Trophoblast cell (in vitro differentiated cells and primary cell): ENCODE measurements around the gene G2E3.

Source experiments
- DNase-seq, 2 donors: peaks; one replicate each; pipeline ENCODE4 v3.0.0-alpha.2; 2016
- H2AFZ ChIP-seq: 2 replicates; pipeline ENCODE4 v1.6.1; 2013; ENCODE audit warnings: low read length, moderate library complexity, mild to moderate bottlenecking; ENCODE audit not compliant: insufficient read depth, poor library complexity
- H2AK5ac ChIP-seq: 2 replicates; pipeline ENCODE4 v1.6.1; 2013; ENCODE audit warnings: mild to moderate bottlenecking, low read length
- H2BK120ac ChIP-seq: 2 replicates; pipeline ENCODE4 v1.6.1; 2013; ENCODE audit warnings: low read length, mild to moderate bottlenecking, moderate library complexity; ENCODE audit not compliant: insufficient read depth, poor library complexity
- H2BK12ac ChIP-seq: 2 replicates; pipeline ENCODE4 v1.6.1; 2013; ENCODE audit warnings: mild to moderate bottlenecking, low read length, moderate library complexity
- H2BK5ac ChIP-seq: 2 replicates; pipeline ENCODE4 v1.6.1; 2013; ENCODE audit warnings: low read length, low read depth, moderate library complexity, mild to moderate bottlenecking; ENCODE audit not compliant: poor library complexity
- H3K14ac ChIP-seq: 2 replicates; pipeline ENCODE4 v1.6.1; 2013; ENCODE audit warnings: mild to moderate bottlenecking, low read length
- H3K18ac ChIP-seq: 2 replicates; pipeline ENCODE4 v1.6.1; 2013; ENCODE audit warnings: mild to moderate bottlenecking, low read length
- H3K23ac ChIP-seq: 2 replicates; pipeline ENCODE4 v1.6.1; 2013; ENCODE audit warnings: low read length
- H3K27ac ChIP-seq: 2 replicates; pipeline ENCODE4 v1.5.1; 2013; ENCODE audit warnings: low read depth, mild to moderate bottlenecking, inconsistent platforms, low read length, moderate library complexity
- H3K27me3 ChIP-seq: 2 replicates; pipeline ENCODE4 v1.6.1; 2013; ENCODE audit warnings: inconsistent platforms, mild to moderate bottlenecking, low read length, moderate library complexity; ENCODE audit not compliant: insufficient read depth
- H3K36me3 ChIP-seq, 2 experiments: 1 replicate in 1 of 2; 2 replicates in 1 of 2; pipeline ENCODE4 v1.6.1; 2013; ENCODE audit warnings: low read length in 2 of 2, mild to moderate bottlenecking in 2 of 2, moderate library complexity in 1 of 2; ENCODE audit not compliant: insufficient read depth in 2 of 2, control insufficient read depth in 1 of 2
- H3K4ac ChIP-seq: 2 replicates; pipeline ENCODE4 v1.6.1; 2013; ENCODE audit warnings: low read depth, mild to moderate bottlenecking, low read length, moderate library complexity
- H3K4me1 ChIP-seq, 2 experiments: 1 replicate in 1 of 2; 2 replicates in 1 of 2; pipeline ENCODE4 v1.6.1; 2013; ENCODE audit warnings: low read length in 2 of 2, mild to moderate bottlenecking in 2 of 2, moderate library complexity in 1 of 2; ENCODE audit not compliant: insufficient read depth in 2 of 2, control insufficient read depth in 1 of 2
- H3K4me2 ChIP-seq: 2 replicates; pipeline ENCODE4 v1.6.1; 2013; ENCODE audit warnings: inconsistent platforms, mild to moderate bottlenecking, low read length, moderate library complexity
- H3K4me3 ChIP-seq: 2 replicates; pipeline ENCODE4 v1.5.1; 2013; ENCODE audit warnings: mild to moderate bottlenecking, low read depth, low read length, inconsistent platforms
- H3K79me1 ChIP-seq: one replicate; pipeline ENCODE4 v1.6.1; 2013; ENCODE audit warnings: low read length
- H3K79me2 ChIP-seq: 2 replicates; pipeline ENCODE4 v1.6.1; 2013; ENCODE audit warnings: low read length, mild to moderate bottlenecking; ENCODE audit not compliant: control insufficient read depth, insufficient read depth, poor library complexity
- H3K9ac ChIP-seq: 2 replicates; pipeline ENCODE4 v1.6.1; 2013; ENCODE audit warnings: mild to moderate bottlenecking, low read length
- H3K9me3 ChIP-seq: 2 replicates; pipeline ENCODE4 v1.6.1; 2013; ENCODE audit warnings: low read depth, mild to moderate bottlenecking, control low read depth, inconsistent platforms, low read length; ENCODE audit not compliant: insufficient read depth
- H4K12ac ChIP-seq: 2 replicates; pipeline ENCODE4 v1.6.1; 2013; ENCODE audit warnings: low read depth, mild to moderate bottlenecking, low read length, moderate library complexity
- H4K8ac ChIP-seq: 2 replicates; pipeline ENCODE4 v1.6.1; 2013; ENCODE audit warnings: low read depth, mild to moderate bottlenecking, low read length, moderate library complexity
- H4K91ac ChIP-seq: one replicate; pipeline ENCODE4 v1.6.1; 2013; ENCODE audit warnings: low read depth, mild to moderate bottlenecking, low read length, moderate library complexity
- WGBS: extraction: QIAGEN DNeasy Blood & Tissue Kit; methylation state at CpG from one replicate; pipeline ENCODE4 v1.1.7; 2013; ENCODE audit warnings: missing lambda C conversion rate; ENCODE audit not compliant: insufficient read length, insufficient coverage; ENCODE audit errors: extremely low coverage; 5-methylcytosine and 5-hydroxymethylcytosine counted together

Gene G2E3

DNA sequence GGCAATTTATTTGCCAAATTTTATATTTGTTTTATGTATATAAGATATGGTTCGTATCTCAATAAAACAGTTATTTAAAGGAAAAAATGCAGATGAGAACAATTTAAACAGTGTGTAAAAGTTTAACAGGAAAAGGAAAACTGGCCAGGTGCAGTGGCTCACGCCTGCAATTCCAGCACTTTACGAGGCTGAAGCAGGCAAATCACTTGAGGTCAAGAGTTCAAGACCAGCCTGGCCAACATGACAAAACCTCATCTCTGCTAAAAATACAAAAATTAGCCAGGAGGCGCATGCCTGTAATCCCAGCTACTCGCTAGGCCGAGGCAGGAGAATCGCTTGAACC is 22.3 kb downstream of the G2E3 start:
- Histone ChIP-seq H4K12ac (no peak overlapping the region), H3K4ac (peak overlapping the region; percentile 55), H2BK120ac (no peak overlapping the region), H3K9me3 (no peaks in the 10 kb centered on the region), H3K14ac (no peak overlapping the region), H2BK12ac (no peak overlapping the region), H3K79me1 (no peaks in the 10 kb centered on the region), H3K4me1 (no peaks in the 10 kb centered on the region), H3K79me2 (peaks cover 3% of the 10 kb centered on the region), H2BK5ac (no peak overlapping the region), H3K9ac (no peak overlapping the region), H2AFZ (no peak overlapping the region), H4K8ac (no peak overlapping the region), H3K27me3 (no peaks in the 10 kb centered on the region), H3K23ac (no peak overlapping the region), H2AK5ac (no peak overlapping the region), H4K91ac (no peak overlapping the region), H3K4me2 (no peak overlapping the region), H3K27ac (no peak overlapping the region), H3K4me3 (no peak overlapping the region), H3K18ac (no peak overlapping the region), H3K36me3 (peaks cover 0 to 1% of the 10 kb centered on the region in 2 experiments)
- no CpG with 5 or more reads among the region's 7 CpGs for WGBS
- DNase-seq: no peak

DNA sequence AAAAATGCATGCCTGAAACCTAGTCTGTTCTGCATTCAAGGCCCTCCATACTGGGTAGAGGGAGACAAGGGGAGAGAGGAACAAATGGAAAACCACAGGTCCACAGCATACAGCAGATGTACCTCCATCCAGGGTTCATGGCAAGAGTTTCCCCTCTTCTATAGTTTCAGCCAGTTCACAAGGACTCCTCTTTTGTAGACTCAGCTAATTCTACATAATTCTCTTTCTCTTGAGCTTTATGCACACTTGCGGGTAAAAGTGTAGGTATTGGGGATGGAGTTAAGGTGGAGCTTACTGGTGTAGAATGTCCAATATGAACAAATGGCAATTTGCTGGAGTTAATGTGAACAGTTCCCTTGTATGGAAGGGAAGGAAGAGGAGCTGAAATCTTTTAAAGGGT is 23.4 kb downstream of the G2E3 start:
- Histone ChIP-seq H3K23ac (no peak overlapping the region), H4K12ac (no peak overlapping the region), H4K91ac (no peak overlapping the region), H4K8ac (no peak overlapping the region), H3K4me2 (no peak overlapping the region), H3K27me3 (no peaks in the 10 kb centered on the region), H2AFZ (no peak overlapping the region), H3K4me1 (no peaks in the 10 kb centered on the region), H3K36me3 (peaks cover 0 to 1% of the 10 kb centered on the region in 2 experiments), H3K79me1 (no peaks in the 10 kb centered on the region), H3K4me3 (no peak overlapping the region), H3K9ac (no peak overlapping the region), H3K79me2 (peaks cover 2% of the 10 kb centered on the region), H2BK12ac (no peak overlapping the region), H2BK5ac (no peak overlapping the region), H3K18ac (no peak overlapping the region), H3K4ac (no peak overlapping the region), H2AK5ac (no peak overlapping the region), H3K9me3 (no peaks in the 10 kb centered on the region), H3K14ac (no peak overlapping the region), H2BK120ac (no peak overlapping the region), H3K27ac (no peak overlapping the region)
- no peak for DNase-seq
- WGBS: no CpG with 5 or more reads among the region's 1 CpG

DNA sequence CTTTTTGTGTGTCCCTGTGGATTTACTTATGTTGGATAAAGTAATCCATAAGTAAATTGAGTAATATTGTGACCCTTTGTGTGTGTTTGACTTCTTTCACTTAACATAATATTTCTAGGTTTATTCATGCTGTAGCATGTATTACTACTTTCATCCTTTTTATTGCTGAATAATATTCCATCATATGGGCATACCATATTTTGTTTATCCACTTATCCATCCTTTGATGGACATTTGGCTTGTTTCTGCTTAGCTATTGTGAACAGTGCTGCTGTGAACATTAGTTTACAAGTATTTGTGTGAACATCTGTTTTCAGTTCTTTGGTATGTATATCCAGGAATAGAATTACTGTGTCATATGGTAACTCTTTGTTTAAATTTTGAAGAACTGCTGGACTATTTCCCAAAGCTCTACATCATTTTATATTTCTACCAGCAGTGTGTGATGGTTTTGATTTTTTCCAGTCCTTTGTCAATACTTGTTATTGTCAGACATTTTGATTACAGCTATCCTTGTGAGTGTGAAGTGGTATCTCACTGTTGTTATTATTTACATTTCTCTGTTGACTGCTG is 25.2 kb downstream of the G2E3 start:
- no peak overlapping the region for H3K4ac ChIP-seq
- H2BK5ac ChIP-seq: no peak overlapping the region
- no peak overlapping the region for H3K18ac ChIP-seq
- H2AFZ ChIP-seq: no peak overlapping the region
- H3K4me2 ChIP-seq: no peak overlapping the region
- H2BK12ac ChIP-seq: no peak overlapping the region
- H2AK5ac ChIP-seq: no peak overlapping the region
- no peak overlapping the region for H2BK120ac ChIP-seq
- no peak overlapping the region for H4K12ac ChIP-seq
- no peaks in the 10 kb centered on the region for H3K27me3 ChIP-seq
- H3K4me1 ChIP-seq: no peaks in the 10 kb centered on the region
- H3K14ac ChIP-seq: no peak overlapping the region
- no peaks in the 10 kb centered on the region for H3K79me2 ChIP-seq
- peaks cover 0 to 1% of the 10 kb centered on the region in 2 experiments for H3K36me3 ChIP-seq
- no peak for DNase-seq
- no peak overlapping the region for H4K91ac ChIP-seq
- H3K9ac ChIP-seq: no peak overlapping the region
- H3K9me3 ChIP-seq: no peaks in the 10 kb centered on the region
- no peaks in the 10 kb centered on the region for H3K79me1 ChIP-seq
- no peak overlapping the region for H3K27ac ChIP-seq
- no peak overlapping the region for H3K4me3 ChIP-seq
- no peak overlapping the region for H3K23ac ChIP-seq
- no peak overlapping the region for H4K8ac ChIP-seq

DNA sequence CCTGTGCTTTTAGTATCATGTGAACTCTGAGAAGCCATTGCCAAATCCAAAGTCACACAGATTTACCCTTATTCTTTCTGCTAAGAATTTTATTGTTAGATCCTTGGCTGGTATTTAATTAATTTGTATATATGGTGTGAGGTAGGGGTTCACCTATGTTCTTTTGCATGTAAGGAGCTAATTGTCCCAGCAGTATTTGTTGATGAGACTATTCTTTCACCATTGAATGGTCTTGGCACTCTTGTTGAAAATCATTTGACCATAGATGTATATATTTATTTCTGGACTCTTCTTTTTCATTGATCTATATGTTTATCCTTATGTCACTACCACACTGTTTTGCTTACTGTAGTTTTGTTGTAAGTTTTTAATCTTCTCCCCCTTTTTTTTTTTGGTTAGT is 26.2 kb downstream of the G2E3 start:
- no peaks in the 10 kb centered on the region for H3K79me1 ChIP-seq
- H3K36me3 ChIP-seq: peaks cover 0 to 1% of the 10 kb centered on the region in 2 experiments
- H3K14ac ChIP-seq: no peak overlapping the region
- H3K4me3 ChIP-seq: no peak overlapping the region
- H4K8ac ChIP-seq: no peak overlapping the region
- H2BK120ac ChIP-seq: no peak overlapping the region
- H3K18ac ChIP-seq: no peak overlapping the region
- H3K23ac ChIP-seq: no peak overlapping the region
- H2AK5ac ChIP-seq: no peak overlapping the region
- H3K79me2 ChIP-seq: no peaks in the 10 kb centered on the region
- H3K4me2 ChIP-seq: no peak overlapping the region
- no peak overlapping the region for H3K27ac ChIP-seq
- H2BK12ac ChIP-seq: no peak overlapping the region
- H4K12ac ChIP-seq: no peak overlapping the region
- no peak overlapping the region for H3K9ac ChIP-seq
- no peak overlapping the region for H4K91ac ChIP-seq
- no peaks in the 10 kb centered on the region for H3K27me3 ChIP-seq
- DNase-seq: no peak
- no peaks in the 10 kb centered on the region for H3K4me1 ChIP-seq
- H2AFZ ChIP-seq: no peak overlapping the region
- no peak overlapping the region for H3K4ac ChIP-seq
- H3K9me3 ChIP-seq: no peaks in the 10 kb centered on the region
- no peak overlapping the region for H2BK5ac ChIP-seq
